Effector memory CD8-positive, alpha-beta T cell (primary cell): Measurements from ENCODE around the gene NOL7.

Experiments used
- ATAC-seq: fragments of 150-1000 bp; cut with Tn5 transposase; replicated peaks from 2 replicates; pipeline ENCODE4 v1.10.0; 2021; ENCODE audit warnings: mild to moderate bottlenecking, moderate library complexity
- DNase-seq, 3 experiments: peaks; one replicate each; pipeline ENCODE4 v3.0.0; 2021
- H3K27ac Mint-ChIP-seq, 2 donors: one replicate each; pipeline ENCODE4 v1.8.0; 2022; ENCODE audit warnings: mild to moderate bottlenecking in 2 of 2, mixed read lengths in 2 of 2, moderate library complexity in 2 of 2
- H3K27me3 Mint-ChIP-seq, 2 donors: one replicate each; pipeline ENCODE4 v1.8.0; 2022; ENCODE audit warnings: mixed read lengths in 2 of 2
- H3K36me3 Mint-ChIP-seq: one replicate; pipeline ENCODE4 v1.8.0; 2022; ENCODE audit warnings: mild to moderate bottlenecking, moderate library complexity, mixed read lengths; ENCODE audit not compliant: insufficient read depth
- H3K4me1 Mint-ChIP-seq, 2 donors: one replicate each; pipeline ENCODE4 v1.8.0; 2022; ENCODE audit warnings: low read depth in 2 of 2, mixed read lengths in 2 of 2
- H3K4me3 Mint-ChIP-seq, 2 donors: one replicate each; pipeline ENCODE4 v1.8.0; 2022; ENCODE audit warnings: mild to moderate bottlenecking in 2 of 2, mixed read lengths in 2 of 2, moderate library complexity in 2 of 2
- H3K9me3 Mint-ChIP-seq, 2 donors: one replicate each; pipeline ENCODE4 v1.8.0; 2022; ENCODE audit warnings: mixed read lengths in 2 of 2

Gene NOL7

GRCh38 chr6:13643125-13643524 lies 28.0 kb downstream of the NOL7 start:
- no peaks in the 10 kb centered on the region for H3K9me3 Mint-ChIP-seq
- H3K27ac Mint-ChIP-seq = peak overlapping the region in 1 of 2 donors; percentile 76
- ATAC-seq = no peak
- H3K4me1 Mint-ChIP-seq = peaks cover 5 to 10% of the 10 kb centered on the region in 2 donors
- H3K4me3 Mint-ChIP-seq = no peak overlapping the region
- H3K36me3 Mint-ChIP-seq = peaks cover 46% of the 10 kb centered on the region
- DNase-seq = no peak
- H3K27me3 Mint-ChIP-seq = no peaks in the 10 kb centered on the region

- Mint-ChIP-seq H3K27me3 (no peaks in the 10 kb centered on the region), H3K36me3 (peaks cover 40% of the 10 kb centered on the region), H3K4me1 (peaks cover 6 to 28% of the 10 kb centered on the region in 2 donors), H3K9me3 (no peaks in the 10 kb centered on the region), H3K4me3 (peak overlapping the region in 1 of 2 donors; percentile 2), H3K27ac (peak overlapping the region in 1 of 2 donors; percentile 1)
- ATAC-seq = no peak
- no peak for DNase-seq
Measured at GRCh38 chr6:13648850-13649249, 33.7 kb downstream of the NOL7 start.

- Mint-ChIP-seq H3K4me1 (peaks cover 6 to 28% of the 10 kb centered on the region in 2 donors), H3K36me3 (peaks cover 40% of the 10 kb centered on the region), H3K9me3 (no peaks in the 10 kb centered on the region), H3K4me3 (peak overlapping the region in 1 of 2 donors; percentile 2), H3K27me3 (no peaks in the 10 kb centered on the region), H3K27ac (peak overlapping the region in 1 of 2 donors; percentile 1)
- DNase-seq = no peak
- ATAC-seq = no peak
Measured at GRCh38 chr6:13649393-13649792, 34.3 kb downstream of the NOL7 start.

- Mint-ChIP-seq H3K27ac (no peak overlapping the region), H3K4me3 (no peak overlapping the region), H3K36me3 (peaks cover 41% of the 10 kb centered on the region), H3K27me3 (no peaks in the 10 kb centered on the region), H3K4me1 (peaks cover 6 to 26% of the 10 kb centered on the region in 2 donors), H3K9me3 (no peaks in the 10 kb centered on the region)
- DNase-seq (no peak), ATAC-seq (no peak)
Measured at GRCh38 chr6:13653296-13653695, 38.2 kb downstream of the NOL7 start.

- peaks cover 37% of the 10 kb centered on the region for H3K36me3 Mint-ChIP-seq
- no peak for ATAC-seq
- H3K9me3 Mint-ChIP-seq = no peaks in the 10 kb centered on the region
- H3K27ac Mint-ChIP-seq = no peak overlapping the region
- no peak overlapping the region for H3K4me3 Mint-ChIP-seq
- H3K27me3 Mint-ChIP-seq = no peaks in the 10 kb centered on the region
- peaks cover 10 to 28% of the 10 kb centered on the region in 2 donors for H3K4me1 Mint-ChIP-seq
- DNase-seq = no peak
Measured at GRCh38 chr6:13654496-13654895, 39.4 kb downstream of the NOL7 start.

GRCh38 chr6:13655700-13656099 lies 40.6 kb downstream of the NOL7 start:
- ATAC-seq (no peak), DNase-seq (no peak)
- Mint-ChIP-seq H3K27ac (no peak overlapping the region), H3K4me3 (no peak overlapping the region), H3K9me3 (no peaks in the 10 kb centered on the region), H3K36me3 (peaks cover 32% of the 10 kb centered on the region), H3K4me1 (peaks cover 12 to 32% of the 10 kb centered on the region in 2 donors), H3K27me3 (no peaks in the 10 kb centered on the region)

- peaks cover 11% of the 10 kb centered on the region for H3K36me3 Mint-ChIP-seq
- ATAC-seq (no peak), DNase-seq (no peak)
- peaks cover 43 to 71% of the 10 kb centered on the region in 2 donors for H3K4me1 Mint-ChIP-seq
- H3K27me3 Mint-ChIP-seq = no peaks in the 10 kb centered on the region
- H3K9me3 Mint-ChIP-seq = no peaks in the 10 kb centered on the region
- peak overlapping the region; percentile 24 to 46 for H3K27ac Mint-ChIP-seq
- peak overlapping the region; percentile 20 to 23 for H3K4me3 Mint-ChIP-seq
Measured at GRCh38 chr6:13660273-13660672, 45.1 kb downstream of the NOL7 start.

- Mint-ChIP-seq H3K4me3 (no peak overlapping the region), H3K36me3 (peaks cover 7% of the 10 kb centered on the region), H3K27ac (peak overlapping the region in 1 of 2 donors; percentile 55), H3K27me3 (no peaks in the 10 kb centered on the region), H3K4me1 (peaks cover 48 to 78% of the 10 kb centered on the region in 2 donors), H3K9me3 (no peaks in the 10 kb centered on the region)
- ATAC-seq (no peak), DNase-seq (no peak)
Measured at GRCh38 chr6:13660893-13661292, 45.8 kb downstream of the NOL7 start.

GRCh38 chr6:13661647-13662046 lies 46.5 kb downstream of the NOL7 start:
- ATAC-seq = no peak
- Mint-ChIP-seq H3K4me1 (peaks cover 50 to 82% of the 10 kb centered on the region in 2 donors), H3K27ac (peak overlapping the region in 1 of 2 donors; percentile 57), H3K9me3 (no peaks in the 10 kb centered on the region), H3K36me3 (peaks cover 1% of the 10 kb centered on the region), H3K27me3 (no peaks in the 10 kb centered on the region), H3K4me3 (peak overlapping the region in 1 of 2 donors; percentile 28)
- no peak for DNase-seq

GRCh38 chr6:13662651-13663334 lies 47.7 kb downstream of the NOL7 start:
- ATAC-seq = no peak
- Mint-ChIP-seq H3K27ac (peak overlapping the region; percentile 5 to 68), H3K4me3 (peak overlapping the region; percentile 22 to 28), H3K36me3 (no peaks in the 10 kb centered on the region), H3K4me1 (peaks cover 61 to 92% of the 10 kb centered on the region in 2 donors), H3K27me3 (no peaks in the 10 kb centered on the region), H3K9me3 (no peaks in the 10 kb centered on the region)
- DNase-seq = no peak

GRCh38 chr6:13663986-13664385 lies 48.9 kb downstream of the NOL7 start:
- Mint-ChIP-seq H3K9me3 (no peaks in the 10 kb centered on the region), H3K4me1 (peaks cover 69 to 95% of the 10 kb centered on the region in 2 donors), H3K36me3 (no peaks in the 10 kb centered on the region), H3K4me3 (peak overlapping the region in 1 of 2 donors; percentile 9), H3K27me3 (no peaks in the 10 kb centered on the region), H3K27ac (peak overlapping the region in 1 of 2 donors; percentile 68)
- ATAC-seq (no peak), DNase-seq (no peak)

- H3K9me3 Mint-ChIP-seq = no peaks in the 10 kb centered on the region
- H3K4me1 Mint-ChIP-seq = peaks cover 71 to 96% of the 10 kb centered on the region in 2 donors
- DNase-seq (no peak), ATAC-seq (no peak)
- peaks cover 4% of the 10 kb centered on the region for H3K36me3 Mint-ChIP-seq
- H3K27me3 Mint-ChIP-seq = no peaks in the 10 kb centered on the region
- H3K4me3 Mint-ChIP-seq = no peak overlapping the region
- H3K27ac Mint-ChIP-seq = peak overlapping the region in 1 of 2 donors; percentile 32
Measured at GRCh38 chr6:13664703-13665352, 49.7 kb downstream of the NOL7 start.

- Mint-ChIP-seq H3K4me1 (peaks cover 63 to 91% of the 10 kb centered on the region in 2 donors), H3K27ac (peak overlapping the region in 1 of 2 donors; percentile 76), H3K27me3 (no peaks in the 10 kb centered on the region), H3K4me3 (peak overlapping the region; percentile 9 to 56), H3K36me3 (peaks cover 12% of the 10 kb centered on the region), H3K9me3 (no peaks in the 10 kb centered on the region)
- no peak for DNase-seq
- ATAC-seq = peak; percentile 70
Measured at GRCh38 chr6:13666194-13667105, 51.3 kb downstream of the NOL7 start.
